Testis (tissue), 2 donors: Measurements from ENCODE around the gene GPC4.

Experiments
- CTCF ChIP-seq, 3 experiments: fragments of 450-650 bp in 2 of 3; fragments of 200-600 bp in 1 of 3; sonication (generic) in 1 of 3; IDR thresholded peaks; one replicate each; pipeline ENCODE4 v1.5.1; 2016 to 2019; ENCODE audit warnings: antibody characterized with exemption in 3 of 3, mild to moderate bottlenecking in 2 of 3, moderate library complexity in 1 of 3
- POLR2A ChIP-seq: fragments of 450-650 bp; IDR thresholded peaks from one replicate; pipeline ENCODE4 v1.6.1; 2017; ENCODE audit warnings: antibody characterized with exemption, mild to moderate bottlenecking, moderate library complexity

- TF ChIP-seq CTCF (IDR thresholded peaks at IDR 0.05) = no peak
- no peak for TF ChIP-seq POLR2A
Observed at GRCh38 chrX:133376422-133376821, 38.9 kb downstream of the GPC4 start.
